AG04449 (cell line): ENCODE data around the gene SLF2.

Experiments used
- CTCF ChIA-PET: fragments of 350-600 bp; formaldehyde crosslinking; extraction: SDS; loops from one replicate; lab custom pipeline; 2021; ENCODE audit warnings: antibody characterized with exemption; lab: Yijun Ruan, JAX
- POLR2A ChIA-PET: fragments of 400-600, 350-600 bp; formaldehyde crosslinking; extraction: SDS; loops from one replicate; lab custom pipeline; 2020; ENCODE audit warnings: antibody characterized with exemption, inconsistent platforms; lab: Yijun Ruan, JAX
- DNase-seq: peaks from one replicate; pipeline ENCODE4 v3.0.0-alpha.2; 2010; ENCODE audit warnings: low read depth, low spot score
- H3K4me3 ChIP-seq: 2 replicates; pipeline ENCODE4 v1.5.1; 2011; ENCODE audit warnings: low read depth, mild to moderate bottlenecking, control low read depth, low read length
- TF ChIP-seq, protein P1 (sequence below): IDR thresholded peaks from one replicate; pipeline ENCODE4 v1.5.1; 2011; ENCODE audit warnings: mild to moderate bottlenecking, moderate library complexity, low read length, control low read depth, inconsistent platforms; ENCODE audit not compliant: insufficient read depth; ENCODE audit errors: missing control alignments

Gene SLF2

GRCh38 chr10:101012525-101013364 lies 100.0 kb downstream of the SLF2 start:
- CTCF ChIA-PET, result interaction anchor here (1.0 to 7.4 kb wide), 11 partner anchors 14 to 66 kb away, joined by 3 to 336 read pairs (median 5); partner anchors contain the start of genes LZTS2, PDZD7 and SFXN3
- DNase-seq, result no peak
- no peak overlapping the region for H3K4me3 ChIP-seq

DNA sequence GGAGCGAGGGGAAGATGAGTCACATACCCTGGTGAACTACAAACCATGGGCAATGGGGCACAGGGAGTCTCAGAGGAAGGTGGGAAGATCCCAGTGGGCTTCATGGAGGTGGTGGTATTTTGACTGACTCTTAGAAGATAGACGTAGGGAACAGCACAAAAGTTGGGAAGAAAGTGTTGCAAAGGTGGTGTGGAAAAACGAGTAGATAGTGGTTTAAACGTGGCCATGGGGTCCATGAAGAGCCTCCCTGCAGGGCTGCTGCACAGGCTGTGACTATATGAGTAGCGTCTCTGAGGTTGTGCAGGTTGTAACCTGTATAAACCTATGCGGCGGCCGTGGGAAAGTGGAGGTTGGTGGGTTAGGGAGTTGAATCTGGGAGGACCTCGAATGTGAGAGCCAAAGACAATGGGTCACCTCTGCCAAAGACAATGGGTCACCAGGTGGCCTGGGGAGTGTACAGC lies 100.6 kb downstream of the SLF2 start:
- no peak overlapping the region for H3K4me3 ChIP-seq
- DNase-seq, result no peak
- ChIA-PET POLR2A (interaction anchor here (2.0 kb wide), 1 partner anchor 13 kb away, joined by 16 read pairs; the partner anchor contains the start of gene LZTS2), CTCF (interaction anchor here (1.3 to 7.3 kb wide), 10 partner anchors 17 to 129 kb away, joined by 3 to 803 read pairs (median 10); partner anchors contain the start of genes KAZALD1, LZTS2, MRPL43 and PDZD7)
- TF ChIP-seq, protein P1, sequence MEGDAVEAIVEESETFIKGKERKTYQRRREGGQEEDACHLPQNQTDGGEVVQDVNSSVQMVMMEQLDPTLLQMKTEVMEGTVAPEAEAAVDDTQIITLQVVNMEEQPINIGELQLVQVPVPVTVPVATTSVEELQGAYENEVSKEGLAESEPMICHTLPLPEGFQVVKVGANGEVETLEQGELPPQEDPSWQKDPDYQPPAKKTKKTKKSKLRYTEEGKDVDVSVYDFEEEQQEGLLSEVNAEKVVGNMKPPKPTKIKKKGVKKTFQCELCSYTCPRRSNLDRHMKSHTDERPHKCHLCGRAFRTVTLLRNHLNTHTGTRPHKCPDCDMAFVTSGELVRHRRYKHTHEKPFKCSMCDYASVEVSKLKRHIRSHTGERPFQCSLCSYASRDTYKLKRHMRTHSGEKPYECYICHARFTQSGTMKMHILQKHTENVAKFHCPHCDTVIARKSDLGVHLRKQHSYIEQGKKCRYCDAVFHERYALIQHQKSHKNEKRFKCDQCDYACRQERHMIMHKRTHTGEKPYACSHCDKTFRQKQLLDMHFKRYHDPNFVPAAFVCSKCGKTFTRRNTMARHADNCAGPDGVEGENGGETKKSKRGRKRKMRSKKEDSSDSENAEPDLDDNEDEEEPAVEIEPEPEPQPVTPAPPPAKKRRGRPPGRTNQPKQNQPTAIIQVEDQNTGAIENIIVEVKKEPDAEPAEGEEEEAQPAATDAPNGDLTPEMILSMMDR, result no peak

More at GRCh38 chr10:101012525-101013364, 100.0 kb downstream of the SLF2 start:
- POLR2A ChIA-PET, result no interaction called here
- TF ChIP-seq, protein P1, result peak; percentile 94

- DNase-seq, result no peak
- TF ChIP-seq, protein P1, result peak; percentile 96
- CTCF ChIA-PET, result interaction anchor here (0.6 to 7.3 kb wide), 30 partner anchors 10 to 576 kb away, joined by 3 to 803 read pairs (median 4); partner anchors contain the start of genes KAZALD1, LZTS2, MRPL43 and PDZD7
- POLR2A ChIA-PET, result interaction anchor here (1.2 to 2.0 kb wide), 4 partner anchors 14 to 39 kb away, joined by 4 to 16 read pairs (median 5); partner anchors contain the start of gene LZTS2
- no peak overlapping the region for H3K4me3 ChIP-seq
These were observed 101.6 kb downstream of the SLF2 start for GRCh38 chr10:101014230-101014884.
